Measurements from ENCODE around the gene KIAA1958. TPM values are rescaled to one million over a fixed set of nuclear protein-coding genes. Genes with fewer than 3 reads are reported as not detected.

KIAA1958 gene
- total RNA-seq, 1 donor from 2014 or later, result 3.7 TPM

- no peak overlapping the region for H3K9ac ChIP-seq (ENCODE audit: low read depth in 1 of 3, low read length in 3 of 3)
- no peaks in the 10 kb centered on the region for H3K9me3 ChIP-seq (ENCODE audit: control insufficient read depth in 3 of 3, low read length in 3 of 3)
- H3K27ac ChIP-seq (ENCODE audit: low read depth, low read length), result no peak overlapping the region
- peaks cover 0 to 5% (median 2%) of the 10 kb centered on the region in 3 donors for H3K36me3 ChIP-seq (ENCODE audit: control insufficient read depth in 3 of 3, insufficient read depth in 3 of 3, low read length in 3 of 3)
- no peaks in the 10 kb centered on the region for H3K27me3 ChIP-seq (ENCODE audit: control insufficient read depth in 3 of 3, insufficient read depth in 3 of 3, low read length in 3 of 3)
- H3K4me1 ChIP-seq (ENCODE audit: control insufficient read depth in 3 of 3, insufficient read depth in 3 of 3, low read length in 3 of 3), result no peaks in the 10 kb centered on the region
- H3K4me3 ChIP-seq (ENCODE audit: low read length in 3 of 3), result no peak overlapping the region
Measured at GRCh38 chr9:112615584-112616266, 129.1 kb downstream of the KIAA1958 start.

GRCh38 chr9:112617371-112617770 lies 130.7 kb downstream of the KIAA1958 start:
- Histone ChIP-seq H3K4me1 (ENCODE audit: control insufficient read depth in 3 of 3, insufficient read depth in 3 of 3, low read length in 3 of 3) (no peaks in the 10 kb centered on the region), H3K9me3 (ENCODE audit: control insufficient read depth in 3 of 3, low read length in 3 of 3) (no peaks in the 10 kb centered on the region), H3K27ac (ENCODE audit: low read depth, low read length) (no peak overlapping the region), H3K27me3 (ENCODE audit: control insufficient read depth in 3 of 3, insufficient read depth in 3 of 3, low read length in 3 of 3) (no peaks in the 10 kb centered on the region), H3K4me3 (ENCODE audit: low read length in 3 of 3) (no peak overlapping the region), H3K36me3 (ENCODE audit: control insufficient read depth in 3 of 3, insufficient read depth in 3 of 3, low read length in 3 of 3) (peaks cover 0 to 5% (median 2%) of the 10 kb centered on the region in 3 donors), H3K9ac (ENCODE audit: low read depth in 1 of 3, low read length in 3 of 3) (no peak overlapping the region)

- Histone ChIP-seq H3K4me3 (ENCODE audit: low read length in 3 of 3) (no peak overlapping the region), H3K27me3 (ENCODE audit: control insufficient read depth in 3 of 3, insufficient read depth in 3 of 3, low read length in 3 of 3) (no peaks in the 10 kb centered on the region), H3K36me3 (ENCODE audit: control insufficient read depth in 3 of 3, insufficient read depth in 3 of 3, low read length in 3 of 3) (peaks cover 0 to 5% (median 2%) of the 10 kb centered on the region in 3 donors), H3K9me3 (ENCODE audit: control insufficient read depth in 3 of 3, low read length in 3 of 3) (no peaks in the 10 kb centered on the region), H3K9ac (ENCODE audit: low read depth in 1 of 3, low read length in 3 of 3) (no peak overlapping the region), H3K27ac (ENCODE audit: low read depth, low read length) (no peak overlapping the region), H3K4me1 (ENCODE audit: control insufficient read depth in 3 of 3, insufficient read depth in 3 of 3, low read length in 3 of 3) (no peaks in the 10 kb centered on the region)
Measured at GRCh38 chr9:112618385-112619009, 131.9 kb downstream of the KIAA1958 start.

- Histone ChIP-seq H3K4me3 (ENCODE audit: low read length in 3 of 3) (no peak overlapping the region), H3K9me3 (ENCODE audit: control insufficient read depth in 3 of 3, low read length in 3 of 3) (no peaks in the 10 kb centered on the region), H3K27ac (ENCODE audit: low read depth, low read length) (no peak overlapping the region), H3K4me1 (ENCODE audit: control insufficient read depth in 3 of 3, insufficient read depth in 3 of 3, low read length in 3 of 3) (no peaks in the 10 kb centered on the region), H3K9ac (ENCODE audit: low read depth in 1 of 3, low read length in 3 of 3) (no peak overlapping the region), H3K27me3 (ENCODE audit: control insufficient read depth in 3 of 3, insufficient read depth in 3 of 3, low read length in 3 of 3) (no peaks in the 10 kb centered on the region), H3K36me3 (ENCODE audit: control insufficient read depth in 3 of 3, insufficient read depth in 3 of 3, low read length in 3 of 3) (peaks cover 0 to 5% (median 2%) of the 10 kb centered on the region in 3 donors)
Measured at GRCh38 chr9:112620388-112620787, 133.8 kb downstream of the KIAA1958 start.

- no peaks in the 10 kb centered on the region for H3K4me1 ChIP-seq (ENCODE audit: control insufficient read depth in 3 of 3, insufficient read depth in 3 of 3, low read length in 3 of 3)
- no peak overlapping the region for H3K4me3 ChIP-seq (ENCODE audit: low read length in 3 of 3)
- peaks cover 0 to 5% (median 2%) of the 10 kb centered on the region in 3 donors for H3K36me3 ChIP-seq (ENCODE audit: control insufficient read depth in 3 of 3, insufficient read depth in 3 of 3, low read length in 3 of 3)
- H3K27ac ChIP-seq (ENCODE audit: low read depth, low read length), result no peak overlapping the region
- H3K27me3 ChIP-seq (ENCODE audit: control insufficient read depth in 3 of 3, insufficient read depth in 3 of 3, low read length in 3 of 3), result no peaks in the 10 kb centered on the region
- H3K9ac ChIP-seq (ENCODE audit: low read depth in 1 of 3, low read length in 3 of 3), result no peak overlapping the region
- no peaks in the 10 kb centered on the region for H3K9me3 ChIP-seq (ENCODE audit: control insufficient read depth in 3 of 3, low read length in 3 of 3)
Measured at GRCh38 chr9:112621018-112621655, 134.5 kb downstream of the KIAA1958 start.

- Histone ChIP-seq H3K4me1 (ENCODE audit: control insufficient read depth in 3 of 3, insufficient read depth in 3 of 3, low read length in 3 of 3) (no peaks in the 10 kb centered on the region), H3K9ac (ENCODE audit: low read depth in 1 of 3, low read length in 3 of 3) (no peak overlapping the region), H3K4me3 (ENCODE audit: low read length in 3 of 3) (no peak overlapping the region), H3K36me3 (ENCODE audit: control insufficient read depth in 3 of 3, insufficient read depth in 3 of 3, low read length in 3 of 3) (no peaks in the 10 kb centered on the region), H3K9me3 (ENCODE audit: control insufficient read depth in 3 of 3, low read length in 3 of 3) (no peaks in the 10 kb centered on the region), H3K27ac (ENCODE audit: low read depth, low read length) (no peak overlapping the region), H3K27me3 (ENCODE audit: control insufficient read depth in 3 of 3, insufficient read depth in 3 of 3, low read length in 3 of 3) (no peaks in the 10 kb centered on the region)
Measured at GRCh38 chr9:112623198-112623597, 136.6 kb downstream of the KIAA1958 start.

GRCh38 chr9:112624711-112625707 lies 138.4 kb downstream of the KIAA1958 start:
- Histone ChIP-seq H3K9me3 (ENCODE audit: control insufficient read depth in 3 of 3, low read length in 3 of 3) (no peaks in the 10 kb centered on the region), H3K4me3 (ENCODE audit: low read length in 3 of 3) (no peak overlapping the region), H3K4me1 (ENCODE audit: control insufficient read depth in 3 of 3, insufficient read depth in 3 of 3, low read length in 3 of 3) (no peaks in the 10 kb centered on the region), H3K9ac (ENCODE audit: low read depth in 1 of 3, low read length in 3 of 3) (no peak overlapping the region), H3K27ac (ENCODE audit: low read depth, low read length) (no peak overlapping the region), H3K36me3 (ENCODE audit: control insufficient read depth in 3 of 3, insufficient read depth in 3 of 3, low read length in 3 of 3) (no peaks in the 10 kb centered on the region), H3K27me3 (ENCODE audit: control insufficient read depth in 3 of 3, insufficient read depth in 3 of 3, low read length in 3 of 3) (no peaks in the 10 kb centered on the region)

GRCh38 chr9:112629671-112630485 lies 143.3 kb downstream of the KIAA1958 start:
- Histone ChIP-seq H3K36me3 (ENCODE audit: control insufficient read depth in 3 of 3, insufficient read depth in 3 of 3, low read length in 3 of 3) (no peaks in the 10 kb centered on the region), H3K4me3 (ENCODE audit: low read length in 3 of 3) (no peak overlapping the region), H3K9me3 (ENCODE audit: control insufficient read depth in 3 of 3, low read length in 3 of 3) (no peaks in the 10 kb centered on the region), H3K9ac (ENCODE audit: low read depth in 1 of 3, low read length in 3 of 3) (no peak overlapping the region), H3K27me3 (ENCODE audit: control insufficient read depth in 3 of 3, insufficient read depth in 3 of 3, low read length in 3 of 3) (no peaks in the 10 kb centered on the region), H3K4me1 (ENCODE audit: control insufficient read depth in 3 of 3, insufficient read depth in 3 of 3, low read length in 3 of 3) (no peaks in the 10 kb centered on the region), H3K27ac (ENCODE audit: low read depth, low read length) (no peak overlapping the region)

Data from skeletal muscle tissue (tissue), 4 donors.